CD4-positive, alpha-beta T cell treated with Interferon alpha-2 for 1 hour (primary cell): ENCODE data around the gene GPHN.

Experiments used
- DNase-seq, 2 donors: peaks; one replicate each; pipeline ENCODE4 v3.0.0-alpha.2; 2020 to 2022

Gene GPHN

DNA sequence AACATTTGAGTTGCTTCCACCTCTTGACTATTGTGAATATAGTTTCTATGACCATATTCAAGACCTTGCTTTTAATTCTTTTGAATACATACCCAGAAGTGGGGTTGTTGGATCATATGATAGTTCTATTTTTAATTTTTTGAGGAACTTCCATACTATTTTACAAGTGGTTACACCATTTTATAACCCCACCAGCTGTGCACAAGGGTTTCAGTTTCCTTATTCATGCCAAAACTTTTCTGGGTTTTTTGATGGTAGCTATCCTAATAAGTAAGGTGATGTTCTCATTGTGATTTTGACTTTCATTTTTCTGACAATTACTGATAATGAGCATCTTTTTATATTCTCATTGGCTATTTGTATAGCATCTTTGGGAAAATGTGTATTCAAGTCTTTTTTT is 571.9 kb downstream of the GPHN start:
- no peak for DNase-seq

DNA sequence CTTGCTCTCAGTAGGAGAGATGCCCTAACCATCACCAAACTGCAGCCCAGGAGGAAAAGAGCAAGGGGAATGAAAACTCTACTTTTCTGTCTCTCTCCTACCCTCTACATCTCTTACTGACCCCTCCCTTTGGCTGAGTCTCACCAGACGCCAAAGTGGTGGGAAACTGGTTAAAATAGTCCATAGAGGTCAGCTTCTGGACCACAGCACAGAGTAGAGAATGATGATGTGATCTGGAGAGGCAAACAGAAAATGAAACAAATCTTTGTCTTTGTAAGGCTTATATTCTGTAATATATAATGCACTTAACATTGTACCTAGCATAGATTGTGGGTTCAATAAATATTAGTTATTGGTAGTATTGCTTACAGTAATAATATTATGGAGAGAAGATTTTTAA is 600.3 kb downstream of the GPHN start:
- DNase-seq: no peak

DNA sequence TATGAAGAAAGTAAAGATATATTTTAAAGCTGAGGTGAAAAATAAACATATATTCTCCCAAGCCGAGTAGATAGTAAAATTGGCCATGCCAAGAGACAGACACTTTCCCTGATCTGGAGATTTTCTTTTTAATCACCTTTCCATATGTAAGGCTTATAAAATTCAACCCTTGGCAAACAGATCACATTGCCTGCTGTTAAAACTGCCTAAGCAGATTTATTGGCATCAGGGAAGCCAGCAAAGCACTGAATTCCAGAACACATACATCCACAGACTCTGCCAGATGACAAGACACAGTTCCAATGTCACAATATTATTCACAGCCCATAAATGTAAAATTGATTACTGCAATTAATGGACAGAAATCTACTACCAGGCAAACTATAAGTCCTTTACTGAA is 603.1 kb downstream of the GPHN start:
- DNase-seq: no peak

DNA sequence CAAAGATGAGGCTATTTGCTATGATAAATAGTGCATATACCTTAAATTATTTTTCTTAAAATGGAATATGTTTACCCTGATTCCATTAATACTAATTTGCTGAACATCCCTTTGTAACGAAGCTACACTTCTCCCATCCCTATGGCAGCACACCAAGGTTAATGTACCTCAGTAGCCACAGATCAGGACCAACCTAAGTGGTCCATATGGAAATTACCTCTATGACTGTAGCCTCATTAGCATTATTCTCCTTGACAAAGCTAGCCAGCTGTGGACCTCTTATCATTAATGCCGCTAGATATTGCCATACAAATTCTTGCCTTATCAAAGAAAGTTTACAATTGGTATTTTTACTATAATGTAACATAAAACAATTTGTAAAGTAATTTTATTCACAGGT is 604.4 kb downstream of the GPHN start:
- DNase-seq: no peak

DNA sequence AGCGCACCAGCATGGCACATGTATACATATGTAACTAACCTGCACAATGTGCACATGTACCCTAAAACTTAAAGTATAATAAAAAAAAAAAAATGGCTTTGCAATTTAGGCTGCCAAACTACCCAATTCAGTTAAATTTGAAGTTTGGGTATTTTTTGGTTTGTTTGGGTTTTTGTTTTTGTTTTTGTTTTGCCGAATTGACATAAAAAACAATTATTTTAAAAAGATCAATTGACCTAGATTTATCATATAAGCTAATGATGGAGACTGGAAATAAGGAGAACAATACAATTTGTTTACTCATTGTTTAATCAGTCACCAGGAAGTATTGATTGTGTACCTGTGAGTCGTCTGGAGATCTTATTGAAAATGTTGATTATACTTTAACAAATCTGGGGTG is 619.2 kb downstream of the GPHN start:
- no peak for DNase-seq

DNA sequence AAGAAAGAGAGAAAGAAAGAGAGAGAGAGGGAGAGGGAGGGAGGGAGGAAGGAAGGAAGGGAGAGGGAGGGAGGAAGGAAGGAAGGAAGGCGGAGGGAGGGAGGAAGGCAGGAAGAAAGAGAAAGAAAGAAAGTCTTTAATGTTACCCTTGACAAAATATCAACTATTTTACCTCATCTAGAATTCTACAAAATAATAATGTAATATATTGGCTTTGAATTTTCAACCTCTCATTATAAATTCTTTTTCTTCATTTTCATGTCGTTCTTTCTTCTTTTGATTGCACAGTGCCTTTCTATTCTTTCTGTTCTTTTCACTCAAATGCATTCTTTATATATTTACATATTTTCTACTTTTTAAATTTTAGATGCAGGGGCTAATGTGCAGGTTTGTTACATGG is 621.8 kb downstream of the GPHN start:
- DNase-seq: no peak

DNA sequence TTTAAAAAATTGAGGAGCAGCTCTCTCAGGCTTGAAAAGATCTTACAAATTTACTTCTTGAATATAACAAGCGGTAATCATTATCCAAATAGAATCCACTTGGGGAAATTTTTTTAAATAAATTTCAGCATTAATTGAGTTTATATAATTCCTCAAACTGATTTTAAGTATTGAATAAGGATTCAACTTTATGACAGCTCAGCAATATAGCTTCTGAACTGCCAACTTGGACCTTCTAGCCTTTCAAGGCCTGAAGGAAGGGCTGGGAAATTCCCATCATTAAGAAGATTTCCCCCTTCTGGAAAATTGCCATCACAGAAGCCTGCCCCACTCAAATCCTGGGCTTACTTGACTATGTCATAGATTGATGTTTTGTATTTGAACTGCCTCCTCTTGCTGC is 623.7 kb downstream of the GPHN start:
- no peak for DNase-seq

DNA sequence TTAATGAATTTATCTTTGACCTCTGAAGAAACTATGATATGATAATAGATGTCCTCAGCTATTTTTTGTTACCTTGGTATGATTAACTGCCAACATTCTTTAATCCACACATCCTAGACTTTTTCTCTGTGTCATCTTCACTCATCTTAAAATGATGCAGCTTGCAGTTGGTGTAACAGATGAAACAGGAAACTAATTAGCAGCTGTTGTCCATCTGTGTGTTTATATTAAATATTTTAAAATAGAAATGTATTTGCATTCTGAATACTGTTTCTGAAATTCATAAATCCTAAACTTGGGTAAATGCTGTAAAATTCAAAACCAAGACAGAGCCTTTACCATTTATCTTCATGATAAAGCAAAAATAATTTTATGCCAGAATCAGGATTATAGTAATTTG is 625.2 kb downstream of the GPHN start:
- DNase-seq: no peak

DNA sequence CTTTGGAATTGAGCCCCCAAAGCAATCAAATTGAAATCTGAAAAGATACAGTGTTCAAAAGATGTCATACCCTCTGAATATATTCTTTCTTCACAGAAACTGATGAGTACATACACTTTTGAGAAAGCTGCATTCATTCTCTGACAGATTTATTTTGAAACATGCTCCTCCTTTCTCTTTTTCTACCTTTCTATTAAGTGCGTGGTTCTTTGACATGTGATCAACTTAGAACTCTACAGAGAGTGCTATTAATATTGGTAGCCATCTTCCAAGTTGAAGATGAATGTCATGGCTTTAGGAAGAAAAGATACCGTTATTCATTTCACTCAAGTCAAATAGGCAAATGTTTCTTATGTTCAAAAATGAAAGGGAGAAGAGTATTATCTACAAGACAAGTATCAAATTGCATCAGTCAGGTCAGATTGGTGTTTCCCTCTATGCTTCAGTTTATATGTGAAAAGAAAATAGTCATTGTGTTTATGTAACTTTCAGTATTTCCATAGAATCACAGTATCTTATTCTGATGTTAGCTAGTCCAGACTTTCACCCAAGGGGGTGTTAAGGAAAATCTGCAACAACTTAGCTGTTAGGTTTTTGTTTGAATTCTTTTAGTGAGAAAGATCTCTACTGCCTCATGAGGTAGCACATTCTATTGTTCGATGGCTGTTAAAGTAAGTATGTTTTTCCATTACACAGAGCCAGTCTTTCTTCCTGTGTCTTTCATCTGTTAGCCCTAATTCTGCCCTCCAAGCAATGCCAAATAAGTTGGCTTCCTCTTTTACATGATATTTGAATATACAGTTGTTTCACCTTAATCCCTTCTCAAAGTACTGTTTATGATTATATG is 625.9 kb downstream of the GPHN start:
- no peak for DNase-seq

DNA sequence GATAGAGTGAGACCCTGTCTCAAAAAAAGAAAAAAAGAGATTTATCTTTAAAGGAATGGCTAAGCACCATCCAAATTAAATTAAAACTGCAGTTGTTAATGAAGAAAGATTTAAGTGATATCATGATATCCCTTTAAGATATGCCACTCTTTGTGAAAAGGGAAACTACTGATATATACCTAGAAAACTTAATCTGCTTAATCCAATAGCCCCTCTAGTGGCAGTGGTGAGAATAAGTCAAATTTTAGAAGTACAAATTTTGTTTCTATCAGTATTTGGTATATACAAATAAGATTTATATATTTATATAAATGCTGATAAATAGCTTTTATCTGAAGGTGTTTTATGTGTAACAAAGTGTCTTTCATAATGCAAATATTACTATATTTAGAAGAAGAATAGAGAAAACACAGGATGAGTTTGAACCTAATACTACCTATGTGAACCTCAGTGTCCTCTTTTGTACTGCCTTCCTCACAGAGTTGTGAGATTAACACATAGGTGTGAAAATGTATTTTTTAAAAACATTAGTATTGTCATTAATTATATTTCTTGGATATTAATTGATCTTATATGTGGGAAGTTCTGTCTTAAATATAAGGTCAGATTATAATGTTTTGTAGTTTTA is 629.9 kb downstream of the GPHN start:
- no peak for DNase-seq

DNA sequence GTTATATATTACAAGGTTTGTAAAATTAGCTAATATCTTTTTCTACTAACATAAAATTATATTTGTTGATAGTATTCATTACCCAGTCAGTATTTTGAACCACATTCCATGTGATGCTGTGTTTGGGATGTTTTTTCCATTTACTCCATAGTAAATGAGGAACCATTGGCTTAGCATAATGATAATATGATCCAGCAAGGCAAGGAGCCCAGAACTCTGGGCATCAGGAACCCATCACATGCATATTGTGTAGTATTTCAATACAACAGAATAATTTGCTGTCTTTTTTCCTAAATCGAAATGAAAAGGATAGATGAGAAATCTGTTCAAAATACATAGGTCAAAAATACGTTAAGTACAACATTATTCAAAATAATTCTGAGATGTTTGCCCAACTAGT is 632.6 kb downstream of the GPHN start:
- DNase-seq: no peak

DNA sequence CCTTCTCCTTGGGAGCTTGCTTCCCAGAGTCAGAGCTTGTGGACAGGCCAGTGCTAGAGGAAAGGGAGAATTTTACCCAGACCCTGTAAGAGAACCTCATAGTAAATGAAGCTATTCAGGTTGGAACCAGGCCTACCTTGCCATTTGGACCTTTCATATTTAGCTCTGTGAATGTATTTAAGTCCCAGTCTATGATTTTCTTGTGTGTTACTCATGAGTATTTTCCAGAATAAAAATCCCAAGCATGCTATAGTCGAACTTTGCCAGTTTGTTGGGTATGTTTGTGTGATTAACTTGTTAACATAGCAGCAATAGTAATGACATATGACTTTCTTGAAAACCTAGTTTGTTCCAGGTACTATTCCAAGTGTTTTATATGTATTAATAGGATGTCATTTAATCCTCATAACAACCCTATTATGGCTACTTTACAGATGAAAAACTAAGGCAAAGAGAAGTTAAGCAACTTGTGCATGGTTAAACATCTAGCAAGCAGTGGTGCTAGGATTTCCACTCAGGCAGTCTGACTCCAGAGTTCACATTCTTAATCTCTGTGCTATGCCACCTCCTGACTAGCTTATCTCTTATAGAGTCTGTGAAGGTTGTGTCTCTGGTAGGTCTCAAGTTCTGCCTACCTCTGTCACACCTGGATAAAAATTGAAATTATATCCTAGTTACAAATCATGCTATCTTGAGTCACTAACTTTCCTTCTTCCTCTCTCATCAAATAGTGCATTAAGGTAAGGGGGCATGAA is 633.4 kb downstream of the GPHN start:
- no peak for DNase-seq

DNA sequence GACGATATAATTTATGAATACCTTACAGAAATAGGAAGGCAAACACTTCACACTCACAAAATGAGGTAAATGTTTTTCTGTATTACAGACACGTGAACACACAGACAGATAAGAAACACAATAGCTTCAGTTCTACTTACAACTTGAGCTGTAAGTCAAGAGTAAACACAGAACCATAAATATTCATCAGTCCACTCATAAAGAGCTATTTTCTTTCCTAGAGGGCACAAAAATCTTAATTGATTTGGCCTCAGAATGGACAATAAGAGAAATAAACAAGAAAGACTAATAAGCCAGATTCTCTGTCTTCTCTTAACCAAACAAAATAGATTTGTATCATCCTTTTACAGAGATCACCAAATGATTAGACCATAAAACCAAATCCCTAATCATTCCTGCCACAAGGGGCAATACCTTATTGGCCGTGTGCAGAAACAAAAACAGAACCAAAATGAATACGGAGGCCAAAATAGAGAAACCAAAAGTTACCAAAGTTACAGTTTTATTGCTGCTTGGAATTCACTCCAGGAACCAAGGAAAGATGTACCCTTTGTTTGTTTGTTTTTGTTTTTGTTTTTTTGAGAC is 643.2 kb downstream of the GPHN start:
- no peak for DNase-seq

DNA sequence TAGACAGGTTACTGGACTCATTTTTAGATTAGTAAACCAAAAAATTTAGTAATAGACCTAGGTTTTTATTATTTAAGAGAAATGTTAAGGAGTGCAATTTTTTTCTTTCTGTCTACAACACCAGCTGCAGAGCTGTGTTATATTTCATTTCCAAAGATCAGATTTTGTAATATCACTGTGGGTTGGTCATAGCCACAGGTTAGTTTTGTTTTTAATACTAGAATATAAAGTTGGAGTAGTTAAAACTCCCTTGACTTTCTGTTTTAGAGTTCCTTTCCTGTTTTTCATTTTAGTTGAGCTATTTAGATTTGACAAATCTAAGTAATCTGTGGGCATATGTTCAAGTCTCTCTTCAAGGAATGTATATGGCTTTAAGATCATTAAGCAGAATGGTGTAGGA is 650.6 kb downstream of the GPHN start:
- no peak for DNase-seq

DNA sequence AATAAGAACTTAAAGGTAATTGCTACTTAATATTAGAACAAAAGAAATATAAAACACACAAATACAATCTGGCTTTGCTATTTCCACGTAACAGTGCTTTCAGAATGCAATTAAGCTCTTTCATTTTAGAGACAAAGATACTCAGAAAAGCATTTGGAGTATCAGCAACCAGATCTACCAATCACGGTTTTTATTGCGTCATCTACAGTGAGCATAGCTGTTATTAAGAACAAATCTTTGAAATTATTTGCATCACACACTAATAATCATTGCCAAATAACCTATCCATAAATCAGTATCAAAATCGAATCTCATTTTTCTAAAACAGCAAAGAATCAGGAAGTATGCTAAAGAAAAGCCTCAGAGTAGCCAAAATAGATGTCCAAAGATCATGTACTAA is 654.4 kb downstream of the GPHN start:
- DNase-seq: no peak

DNA sequence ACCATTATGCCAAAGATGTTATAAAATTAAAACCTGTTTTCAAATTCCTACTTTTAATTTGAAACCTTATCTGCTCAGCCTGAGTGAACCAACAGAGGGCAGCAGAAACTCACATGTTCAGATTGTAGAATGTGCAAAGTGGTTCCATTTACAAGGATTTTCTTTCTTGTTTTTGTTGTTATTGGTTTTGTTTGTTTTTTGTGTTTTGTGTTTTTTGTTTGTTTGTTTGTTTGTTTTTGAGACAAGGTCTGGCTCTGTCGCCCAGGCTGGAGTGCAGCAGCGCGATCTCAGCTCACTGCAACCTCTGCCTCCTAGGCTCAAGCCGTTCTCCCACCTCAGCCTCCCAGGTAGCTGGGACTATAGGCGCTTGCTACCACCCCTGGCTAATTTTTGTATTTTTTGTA is 658.5 kb downstream of the GPHN start:
- DNase-seq: peak; percentile 4 to 44

DNA sequence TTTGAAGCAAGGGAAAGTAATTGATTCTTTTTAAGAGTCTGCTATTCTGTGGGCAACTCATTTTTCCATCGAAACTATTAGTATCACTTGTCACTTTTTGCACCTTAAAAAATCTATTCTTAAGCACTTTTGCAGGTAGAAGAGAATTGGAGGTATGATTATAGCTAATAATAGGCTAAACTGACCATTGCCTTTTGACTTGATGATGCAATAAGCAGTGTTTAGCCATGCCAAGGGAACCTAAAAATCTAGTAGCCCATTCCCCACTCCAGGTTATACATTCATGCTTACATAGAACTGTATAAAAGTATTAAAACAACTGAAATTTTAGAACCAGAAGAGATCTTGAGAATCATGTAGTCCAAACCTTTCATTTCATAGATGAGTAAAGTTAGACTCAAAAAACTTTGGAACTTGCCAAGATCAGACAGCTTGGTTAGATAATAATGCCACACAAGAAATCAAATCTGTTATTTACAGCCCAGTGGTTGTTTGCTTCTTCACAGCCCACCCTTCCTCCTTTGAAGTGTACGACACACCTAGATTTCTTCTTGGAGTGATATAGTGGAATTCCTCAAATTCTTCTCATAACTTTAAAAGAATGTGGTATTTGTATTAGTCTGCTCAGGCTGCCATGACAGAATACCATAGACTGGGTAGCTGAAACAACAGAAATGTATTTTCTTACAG is 659.6 kb downstream of the GPHN start:
- no peak for DNase-seq

DNA sequence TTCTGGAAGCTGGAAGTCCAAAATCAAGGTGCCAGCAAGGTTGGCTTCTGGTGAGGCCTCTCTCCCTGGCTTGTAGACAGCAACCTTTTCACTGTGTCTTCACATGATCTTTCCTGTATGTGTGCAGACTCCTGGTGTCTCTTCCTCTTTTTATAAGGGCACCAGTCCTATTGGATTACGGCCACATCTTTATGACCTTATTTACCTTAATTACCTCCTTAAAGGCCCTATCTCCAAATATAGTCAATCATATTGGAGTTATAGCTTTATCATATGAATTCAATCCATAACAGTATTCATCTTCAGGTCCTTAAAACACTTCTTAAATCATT is 660.1 kb downstream of the GPHN start:
- no peak for DNase-seq

DNA sequence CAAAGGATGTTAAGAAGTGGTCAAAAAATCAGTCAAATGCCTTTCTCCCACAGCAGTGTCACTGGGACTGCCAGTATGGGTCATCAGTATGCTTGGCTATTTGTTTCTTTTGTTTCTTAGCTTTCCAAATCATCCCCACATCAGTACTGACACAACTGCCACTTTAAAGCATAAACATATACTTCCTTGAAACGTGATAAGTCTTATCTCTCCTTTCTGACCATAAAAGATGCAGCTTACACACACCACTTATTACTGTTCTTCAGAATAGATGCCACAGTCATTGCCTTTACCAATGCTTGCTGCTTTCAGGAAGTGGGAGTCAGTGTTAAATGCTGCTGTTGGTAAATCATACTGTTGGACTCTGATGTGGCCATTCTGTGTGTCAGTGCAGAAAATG is 662.7 kb downstream of the GPHN start:
- no peak for DNase-seq

DNA sequence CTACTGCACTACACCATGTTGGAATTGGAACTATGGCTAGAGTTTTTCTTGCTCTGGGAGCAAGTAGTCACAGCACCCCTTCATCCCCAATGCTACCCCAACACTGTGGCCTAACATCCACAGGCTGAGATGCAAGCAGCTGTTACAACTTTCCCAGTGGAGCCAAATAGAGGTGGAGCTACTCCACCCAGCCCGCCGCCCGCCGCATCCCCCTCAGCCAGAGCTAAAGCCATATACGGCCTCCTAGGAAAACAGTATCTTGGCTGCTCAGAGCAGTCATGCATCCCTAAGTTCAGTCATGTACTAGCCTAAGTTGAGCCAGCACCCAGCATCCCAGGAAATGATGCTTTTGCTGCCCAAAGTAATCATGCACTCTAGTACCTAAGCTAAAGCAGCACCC is 664.1 kb downstream of the GPHN start:
- DNase-seq: no peak

DNA sequence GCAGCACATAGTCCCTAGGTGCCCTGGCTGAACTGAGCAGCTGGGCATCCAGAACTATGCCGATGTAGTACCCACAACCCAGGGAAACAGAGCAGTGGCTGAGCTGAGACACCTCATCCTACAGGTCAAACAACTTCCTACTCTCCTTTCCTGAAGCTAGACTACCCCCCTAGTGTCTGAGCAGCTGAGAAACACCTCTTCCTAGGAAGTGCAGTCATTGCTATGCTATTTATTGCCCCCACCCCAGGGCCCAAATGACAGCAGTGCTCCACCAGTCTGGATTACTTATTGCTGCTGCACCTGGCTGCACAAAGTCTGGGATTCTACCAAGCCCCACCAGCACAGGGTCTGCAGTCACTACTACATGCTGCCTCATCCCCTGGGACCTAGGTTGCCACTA is 664.6 kb downstream of the GPHN start:
- DNase-seq: no peak

DNA sequence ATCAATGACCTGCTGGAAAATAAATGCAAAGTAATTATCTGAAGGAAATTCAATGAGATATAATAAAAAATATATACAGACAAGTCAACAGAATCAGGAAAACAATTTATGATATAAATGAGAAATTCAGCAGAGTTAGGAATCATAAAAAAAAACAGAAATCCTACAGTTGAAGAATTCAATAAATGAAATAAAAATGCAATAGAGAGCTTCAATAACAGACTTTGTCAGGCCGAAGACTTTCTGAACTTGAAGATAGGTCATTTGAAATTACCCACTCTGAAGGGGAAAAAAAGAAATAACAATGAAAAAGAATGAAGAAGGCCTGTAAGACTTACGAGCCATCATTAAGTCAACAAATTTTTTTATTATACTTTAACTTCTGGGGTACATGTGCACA is 665.8 kb downstream of the GPHN start:
- DNase-seq: no peak

DNA sequence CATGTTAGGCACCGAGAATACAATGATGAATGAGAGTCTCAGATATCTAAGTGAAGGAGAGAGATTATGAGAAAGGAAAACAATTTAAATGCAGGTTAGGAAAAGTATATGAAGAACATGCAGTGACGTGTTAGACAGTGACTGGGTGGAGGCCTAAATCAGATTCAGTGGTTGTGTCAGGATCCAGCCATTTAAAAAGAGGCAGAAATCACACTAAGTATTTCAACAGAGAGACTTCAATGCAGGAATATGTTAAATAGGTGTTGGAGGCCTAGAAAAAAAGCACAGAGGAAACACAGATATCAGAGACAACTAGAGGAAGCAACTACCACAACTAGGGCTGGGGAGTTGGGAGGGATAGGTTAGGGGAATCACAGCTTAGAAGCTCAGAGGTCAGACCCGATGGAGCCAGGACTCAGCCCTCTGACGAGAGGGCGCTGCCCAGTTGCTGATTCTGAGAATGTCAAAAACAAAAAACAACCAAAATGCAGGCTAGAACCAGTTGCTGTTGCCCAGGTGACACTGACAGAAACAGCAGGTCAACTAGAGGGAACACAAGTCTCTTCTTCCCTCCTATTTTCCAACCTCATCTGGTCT is 678.3 kb downstream of the GPHN start:
- no peak for DNase-seq
